Calu3 (cell line): ENCODE results near the gene DCP1B. TPM values are rescaled to one million over a fixed set of nuclear protein-coding genes. Genes with fewer than 3 reads are reported as not detected.
A peak's percentile ranks its signal among the peaks of the same experiment; 100 is the strongest.

Experiments
- BruUV-seq: library from RNA; stranded (reverse); fragments of 400-500 nt; replicated peaks from 2 replicates; lab custom pipeline; 2021; lab: Mats Ljungman, UMichigan
- CTCF ChIA-PET: fragments of 300-600 bp; sonication (Branson Sonifier 250); formaldehyde crosslinking; loops from one replicate; lab custom pipeline; 2022; ENCODE audit warnings: antibody characterized with exemption; lab: Charles Lee
- DNase-seq: peaks from one replicate; pipeline ENCODE4 v3.0.0; 2022
- H3K27ac Mint-ChIP-seq: one replicate; pipeline ENCODE4 v1.8.0; 2022; ENCODE audit warnings: mixed read lengths; ENCODE audit not compliant: unreplicated experiment
- H3K27me3 Mint-ChIP-seq: one replicate; pipeline ENCODE4 v1.8.0; 2022; ENCODE audit warnings: mixed read lengths; ENCODE audit not compliant: unreplicated experiment
- H3K36me3 Mint-ChIP-seq: one replicate; pipeline ENCODE4 v1.8.0; 2022; ENCODE audit warnings: mild to moderate bottlenecking, moderate library complexity, mixed read lengths; ENCODE audit not compliant: insufficient read depth, unreplicated experiment
- H3K4me1 Mint-ChIP-seq: one replicate; pipeline ENCODE4 v1.8.0; 2022; ENCODE audit warnings: mild to moderate bottlenecking, low read depth, mixed read lengths; ENCODE audit not compliant: unreplicated experiment
- H3K4me3 Mint-ChIP-seq: one replicate; pipeline ENCODE4 v1.8.0; 2022; ENCODE audit warnings: mild to moderate bottlenecking, low read depth, moderate library complexity, mixed read lengths; ENCODE audit not compliant: unreplicated experiment
- H3K9me3 Mint-ChIP-seq: one replicate; pipeline ENCODE4 v1.8.0; 2022; ENCODE audit warnings: low read depth, mixed read lengths; ENCODE audit not compliant: unreplicated experiment
- intact Hi-C: fragments of 100-400 bp; cut with micrococcal nuclease; formaldehyde crosslinking; loops from one replicate; pipeline ENCODE4 v1.10.0; 2022; ENCODE audit not compliant: unreplicated experiment
- total RNA-seq: library from RNA; stranded (reverse); gene quantifications from 2 replicates; pipeline ENCODE4 v1.2.3, GENCODE V29; 2022
- TF ChIP-seq, protein P1 (sequence below): fragments of 200-600 bp; IDR thresholded peaks from one replicate; pipeline ENCODE4 v1.8.0; 2022; ENCODE audit warnings: antibody characterized with exemption; ENCODE audit not compliant: unreplicated experiment

Gene DCP1B
- total RNA-seq, 1 experiment from 2014 or later = 6.3 TPM

DNA sequence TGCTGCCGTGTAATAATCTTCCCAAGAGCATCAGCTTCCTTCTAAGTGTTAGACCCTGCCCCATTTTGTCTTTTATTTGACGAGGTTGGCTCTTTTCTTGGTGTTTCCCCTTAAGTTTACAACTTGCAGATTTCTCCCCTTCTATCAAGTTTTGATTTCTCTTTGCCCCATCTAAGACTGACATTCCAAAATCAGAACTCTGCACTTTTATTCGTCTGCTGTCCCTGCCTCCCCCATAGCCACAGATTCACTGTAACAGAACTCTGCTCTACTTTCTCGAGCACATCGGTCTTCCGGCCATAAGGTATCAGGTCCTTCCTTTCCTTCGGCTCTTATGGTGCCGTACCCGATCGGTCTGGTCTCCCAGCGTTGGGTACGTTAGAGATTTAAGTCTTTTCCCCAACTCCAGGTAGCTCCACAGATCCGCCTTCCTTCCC is 563 bp downstream of the DCP1B start:
- CTCF ChIA-PET = no interaction called here
- Mint-ChIP-seq H3K36me3 (peaks cover 14% of the 10 kb centered on the region), H3K4me3 (peak overlapping the region; percentile 95), H3K27me3 (peaks cover 17% of the 10 kb centered on the region), H3K27ac (peak overlapping the region; percentile 88), H3K4me1 (no peaks in the 10 kb centered on the region), H3K9me3 (no peaks in the 10 kb centered on the region)
- intact Hi-C loops = no loop called here
- no TSS peak for BruUV-seq
- no peak for DNase-seq
- TF ChIP-seq, protein P1, sequence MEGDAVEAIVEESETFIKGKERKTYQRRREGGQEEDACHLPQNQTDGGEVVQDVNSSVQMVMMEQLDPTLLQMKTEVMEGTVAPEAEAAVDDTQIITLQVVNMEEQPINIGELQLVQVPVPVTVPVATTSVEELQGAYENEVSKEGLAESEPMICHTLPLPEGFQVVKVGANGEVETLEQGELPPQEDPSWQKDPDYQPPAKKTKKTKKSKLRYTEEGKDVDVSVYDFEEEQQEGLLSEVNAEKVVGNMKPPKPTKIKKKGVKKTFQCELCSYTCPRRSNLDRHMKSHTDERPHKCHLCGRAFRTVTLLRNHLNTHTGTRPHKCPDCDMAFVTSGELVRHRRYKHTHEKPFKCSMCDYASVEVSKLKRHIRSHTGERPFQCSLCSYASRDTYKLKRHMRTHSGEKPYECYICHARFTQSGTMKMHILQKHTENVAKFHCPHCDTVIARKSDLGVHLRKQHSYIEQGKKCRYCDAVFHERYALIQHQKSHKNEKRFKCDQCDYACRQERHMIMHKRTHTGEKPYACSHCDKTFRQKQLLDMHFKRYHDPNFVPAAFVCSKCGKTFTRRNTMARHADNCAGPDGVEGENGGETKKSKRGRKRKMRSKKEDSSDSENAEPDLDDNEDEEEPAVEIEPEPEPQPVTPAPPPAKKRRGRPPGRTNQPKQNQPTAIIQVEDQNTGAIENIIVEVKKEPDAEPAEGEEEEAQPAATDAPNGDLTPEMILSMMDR = no peak

DNA sequence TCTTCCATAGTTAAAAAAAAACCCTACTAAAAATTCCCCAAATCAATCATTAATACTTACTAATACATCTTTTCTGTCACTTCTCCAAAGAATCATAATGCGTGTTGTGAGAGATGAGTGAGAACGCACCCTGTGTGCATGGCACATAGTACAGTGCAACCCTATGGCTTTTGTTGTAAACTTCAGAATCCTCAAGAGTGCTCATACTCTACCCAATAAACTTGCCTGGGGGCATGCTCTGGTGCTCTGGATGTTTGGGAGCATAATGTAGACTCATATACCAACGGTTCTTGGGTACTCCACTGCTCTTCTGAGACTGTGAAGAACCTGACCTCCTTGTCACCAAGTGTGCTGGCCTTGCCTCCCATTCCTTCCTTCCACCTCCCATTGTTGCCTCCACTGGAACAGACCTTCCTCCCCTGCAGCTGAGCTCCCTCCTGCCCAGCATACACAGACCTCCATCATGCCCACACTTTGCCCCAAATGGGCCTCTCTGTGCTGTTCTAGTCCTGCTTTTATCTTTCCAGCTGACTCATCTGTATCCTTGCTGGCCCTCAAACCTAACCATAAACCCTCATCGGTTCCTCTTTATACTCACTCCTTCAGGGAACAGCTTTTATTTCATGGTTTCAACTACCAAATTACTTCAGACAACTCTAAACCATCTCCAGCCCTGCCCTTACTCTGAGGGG is 8.9 kb downstream of the DCP1B start:
- CTCF ChIA-PET = no interaction called here
- intact Hi-C loops = no loop called here
- BruUV-seq = no TSS peak
- Mint-ChIP-seq H3K36me3 (no peaks in the 10 kb centered on the region), H3K4me3 (no peak overlapping the region), H3K27ac (no peak overlapping the region), H3K4me1 (no peaks in the 10 kb centered on the region), H3K9me3 (no peaks in the 10 kb centered on the region), H3K27me3 (no peaks in the 10 kb centered on the region)
- TF ChIP-seq, protein P1 = no peak
- DNase-seq = no peak

DNA sequence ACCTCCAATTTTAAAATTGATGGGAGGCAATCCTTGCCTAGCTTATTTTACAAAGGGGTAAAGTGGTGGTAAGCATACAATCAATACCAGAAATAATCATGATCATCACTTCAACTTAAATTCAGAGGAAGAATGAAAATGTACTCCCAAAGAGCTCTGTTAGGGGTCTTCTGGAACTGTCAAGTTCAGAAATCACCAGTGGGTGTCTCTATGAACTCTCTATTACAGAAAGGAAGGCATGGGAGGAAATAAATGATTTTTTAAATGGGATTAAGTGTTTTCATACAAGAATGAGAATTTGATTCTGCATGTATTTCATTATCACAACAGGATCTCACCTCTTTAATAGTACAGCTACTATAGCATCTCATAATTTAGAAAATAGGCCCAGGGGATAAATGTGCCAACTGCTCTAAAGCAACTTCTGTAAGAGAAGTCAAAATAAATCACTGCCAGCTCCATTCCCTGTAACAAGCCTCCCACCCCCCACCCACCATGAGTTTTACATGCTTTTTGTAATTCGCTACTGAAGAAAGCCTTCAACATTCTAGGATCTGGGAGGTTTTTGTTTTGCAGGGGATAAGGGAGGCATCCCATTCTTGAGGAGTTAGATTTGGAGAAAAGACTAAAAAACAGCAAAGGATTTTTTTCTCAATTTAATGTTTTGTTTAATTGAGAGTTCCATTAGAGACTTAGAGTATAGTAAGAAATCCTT is 9.7 kb downstream of the DCP1B start:
- Mint-ChIP-seq H3K36me3 (no peaks in the 10 kb centered on the region), H3K9me3 (no peaks in the 10 kb centered on the region), H3K4me1 (no peaks in the 10 kb centered on the region), H3K27ac (no peak overlapping the region), H3K27me3 (no peaks in the 10 kb centered on the region), H3K4me3 (no peak overlapping the region)
- no TSS peak for BruUV-seq
- intact Hi-C loops = no loop called here
- CTCF ChIA-PET = interaction anchor here (0.6 kb wide), 1 partner anchor 152 kb away, joined by 3 read pairs; no protein-coding TSS in a partner anchor
- TF ChIP-seq, protein P1 = no peak
- no peak for DNase-seq

DNA sequence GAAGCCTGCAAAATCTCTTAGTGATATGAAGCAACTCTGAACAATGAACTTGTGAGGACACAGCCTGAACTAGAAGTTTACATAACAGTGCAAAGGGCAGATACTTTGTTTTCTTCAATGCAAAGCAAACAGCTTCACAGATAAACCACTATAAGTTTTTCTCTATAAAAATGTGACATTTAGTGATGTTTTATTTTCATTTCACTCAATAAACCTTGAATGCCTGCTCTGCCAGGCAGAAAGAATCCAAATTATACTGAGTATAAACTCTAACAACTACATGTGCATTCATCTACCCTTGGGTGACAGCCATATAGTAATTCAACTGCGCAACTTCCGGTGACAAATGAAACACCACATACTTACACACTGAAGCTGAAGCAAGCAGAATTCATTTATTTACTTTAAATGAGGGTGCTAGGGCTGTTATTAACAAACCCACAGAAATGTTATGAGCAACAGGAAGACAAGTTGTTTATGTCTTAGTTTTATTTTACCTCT is 10.3 kb downstream of the DCP1B start:
- Mint-ChIP-seq H3K27ac (no peak overlapping the region), H3K9me3 (no peaks in the 10 kb centered on the region), H3K27me3 (no peaks in the 10 kb centered on the region), H3K4me1 (no peaks in the 10 kb centered on the region), H3K36me3 (no peaks in the 10 kb centered on the region), H3K4me3 (no peak overlapping the region)
- intact Hi-C loops = no loop called here
- TF ChIP-seq, protein P1 = no peak
- CTCF ChIA-PET = interaction anchor here (0.6 kb wide), 1 partner anchor 153 kb away, joined by 3 read pairs; no protein-coding TSS in a partner anchor
- DNase-seq = no peak
- no TSS peak for BruUV-seq
